ENCODE results near the gene THRB. TPM values are rescaled to one million over a fixed set of nuclear protein-coding genes. Genes with fewer than 3 reads are reported as not detected.

Gene THRB
- total RNA-seq, 1 experiment from 2014 or later, result 5.8 TPM

- H3K4me3 Mint-ChIP-seq, result no peak overlapping the region
- H3K9me3 Mint-ChIP-seq, result no peaks in the 10 kb centered on the region
- H3K27ac Mint-ChIP-seq, result no peak overlapping the region
- ATAC-seq, result no peak
- peaks cover 19% of the 10 kb centered on the region for H3K4me1 Mint-ChIP-seq
- TF ChIP-seq GABPB1 (CRISPR knock-in tag; IDR thresholded peaks at IDR 0.05), result no peak
- no peak for TF ChIP-seq ZNF671 (CRISPR knock-in tag; IDR thresholded peaks at IDR 0.05)
- TF ChIP-seq USF2 (CRISPR knock-in tag; IDR thresholded peaks at IDR 0.05), result no peak
- no peak for TF ChIP-seq SP1 (CRISPR knock-in tag; conservative IDR thresholded peaks at IDR 0.05)
- H3K27me3 Mint-ChIP-seq (ENCODE audit: low read depth), result no peaks in the 10 kb centered on the region
- DNase-seq (ENCODE audit: low spot score), result no peak
- ChIA-PET POLR2A (no interaction called here), CTCF (no interaction called here)
- H3K36me3 Mint-ChIP-seq, result no peaks in the 10 kb centered on the region
Measured at GRCh38 chr3:24299806-24300626, 194.6 kb downstream of the THRB start.

GRCh38 chr3:24299246-24299805, 195.3 kb downstream of the THRB start:
- no peak overlapping the region for H3K27ac Mint-ChIP-seq
- no peak for DNase-seq (ENCODE audit: low spot score)

More at GRCh38 chr3:24299246-24299805, 195.3 kb downstream of the THRB start:
- TF ChIP-seq NR3C1 (CRISPR knock-in tag; conservative IDR thresholded peaks at IDR 0.05; ENCODE audit: low read depth) (no peak), GRHL2 (CRISPR knock-in tag; IDR thresholded peaks at IDR 0.05; ENCODE audit: insufficient replicate concordance, severe bottlenecking) (no peak), EMX1 (CRISPR knock-in tag; IDR thresholded peaks at IDR 0.05) (no peak), ZNF263 (CRISPR knock-in tag; IDR thresholded peaks at IDR 0.05; ENCODE audit: low read depth) (no peak), ATF1 (CRISPR knock-in tag; IDR thresholded peaks at IDR 0.05) (no peak), FOXP1 (CRISPR knock-in tag; IDR thresholded peaks at IDR 0.05; ENCODE audit: borderline replicate concordance) (no peak), USF1 (CRISPR knock-in tag; IDR thresholded peaks at IDR 0.05) (no peak), NFYB (CRISPR knock-in tag; conservative IDR thresholded peaks at IDR 0.05; ENCODE audit: low read depth) (no peak)
- TF ChIP-seq, protein P1, sequence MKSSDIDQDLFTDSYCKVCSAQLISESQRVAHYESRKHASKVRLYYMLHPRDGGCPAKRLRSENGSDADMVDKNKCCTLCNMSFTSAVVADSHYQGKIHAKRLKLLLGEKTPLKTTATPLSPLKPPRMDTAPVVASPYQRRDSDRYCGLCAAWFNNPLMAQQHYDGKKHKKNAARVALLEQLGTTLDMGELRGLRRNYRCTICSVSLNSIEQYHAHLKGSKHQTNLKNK (CRISPR knock-in tag; IDR thresholded peaks at IDR 0.05), result no peak
- TF ChIP-seq, protein P2, sequence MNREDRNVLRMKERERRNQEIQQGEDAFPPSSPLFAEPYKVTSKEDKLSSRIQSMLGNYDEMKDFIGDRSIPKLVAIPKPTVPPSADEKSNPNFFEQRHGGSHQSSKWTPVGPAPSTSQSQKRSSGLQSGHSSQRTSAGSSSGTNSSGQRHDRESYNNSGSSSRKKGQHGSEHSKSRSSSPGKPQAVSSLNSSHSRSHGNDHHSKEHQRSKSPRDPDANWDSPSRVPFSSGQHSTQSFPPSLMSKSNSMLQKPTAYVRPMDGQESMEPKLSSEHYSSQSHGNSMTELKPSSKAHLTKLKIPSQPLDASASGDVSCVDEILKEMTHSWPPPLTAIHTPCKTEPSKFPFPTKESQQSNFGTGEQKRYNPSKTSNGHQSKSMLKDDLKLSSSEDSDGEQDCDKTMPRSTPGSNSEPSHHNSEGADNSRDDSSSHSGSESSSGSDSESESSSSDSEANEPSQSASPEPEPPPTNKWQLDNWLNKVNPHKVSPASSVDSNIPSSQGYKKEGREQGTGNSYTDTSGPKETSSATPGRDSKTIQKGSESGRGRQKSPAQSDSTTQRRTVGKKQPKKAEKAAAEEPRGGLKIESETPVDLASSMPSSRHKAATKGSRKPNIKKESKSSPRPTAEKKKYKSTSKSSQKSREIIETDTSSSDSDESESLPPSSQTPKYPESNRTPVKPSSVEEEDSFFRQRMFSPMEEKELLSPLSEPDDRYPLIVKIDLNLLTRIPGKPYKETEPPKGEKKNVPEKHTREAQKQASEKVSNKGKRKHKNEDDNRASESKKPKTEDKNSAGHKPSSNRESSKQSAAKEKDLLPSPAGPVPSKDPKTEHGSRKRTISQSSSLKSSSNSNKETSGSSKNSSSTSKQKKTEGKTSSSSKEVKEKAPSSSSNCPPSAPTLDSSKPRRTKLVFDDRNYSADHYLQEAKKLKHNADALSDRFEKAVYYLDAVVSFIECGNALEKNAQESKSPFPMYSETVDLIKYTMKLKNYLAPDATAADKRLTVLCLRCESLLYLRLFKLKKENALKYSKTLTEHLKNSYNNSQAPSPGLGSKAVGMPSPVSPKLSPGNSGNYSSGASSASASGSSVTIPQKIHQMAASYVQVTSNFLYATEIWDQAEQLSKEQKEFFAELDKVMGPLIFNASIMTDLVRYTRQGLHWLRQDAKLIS (CRISPR knock-in tag; IDR thresholded peaks at IDR 0.05; ENCODE audit: borderline replicate concordance), result no peak
- TF ChIP-seq, protein P3, sequence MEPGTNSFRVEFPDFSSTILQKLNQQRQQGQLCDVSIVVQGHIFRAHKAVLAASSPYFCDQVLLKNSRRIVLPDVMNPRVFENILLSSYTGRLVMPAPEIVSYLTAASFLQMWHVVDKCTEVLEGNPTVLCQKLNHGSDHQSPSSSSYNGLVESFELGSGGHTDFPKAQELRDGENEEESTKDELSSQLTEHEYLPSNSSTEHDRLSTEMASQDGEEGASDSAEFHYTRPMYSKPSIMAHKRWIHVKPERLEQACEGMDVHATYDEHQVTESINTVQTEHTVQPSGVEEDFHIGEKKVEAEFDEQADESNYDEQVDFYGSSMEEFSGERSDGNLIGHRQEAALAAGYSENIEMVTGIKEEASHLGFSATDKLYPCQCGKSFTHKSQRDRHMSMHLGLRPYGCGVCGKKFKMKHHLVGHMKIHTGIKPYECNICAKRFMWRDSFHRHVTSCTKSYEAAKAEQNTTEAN (CRISPR knock-in tag; IDR thresholded peaks at IDR 0.05), result no peak
- no peak for ATAC-seq
- Mint-ChIP-seq H3K27me3 (ENCODE audit: low read depth) (no peaks in the 10 kb centered on the region), H3K4me1 (peaks cover 15% of the 10 kb centered on the region), H3K9me3 (peaks cover 2% of the 10 kb centered on the region; the same call in 1 of the 2 replicates), H3K36me3 (0 out of 2 replicates have a peak, but pooled peaks cover 2% of the 10 kb centered on the region), H3K4me3 (no peak overlapping the region)
- ChIA-PET POLR2A (no interaction called here), CTCF (no interaction called here)
